GM21717 (cell line): ENCODE results near the gene MAPK8IP3.

Experiments used
- ATAC-seq: cut with Tn5 transposase; IDR thresholded peaks from one replicate; pipeline ENCODE4 v1.9.1; 2021; ENCODE audit warnings: mild to moderate bottlenecking, moderate library complexity; ENCODE audit not compliant: unreplicated experiment

MAPK8IP3 gene

DNA sequence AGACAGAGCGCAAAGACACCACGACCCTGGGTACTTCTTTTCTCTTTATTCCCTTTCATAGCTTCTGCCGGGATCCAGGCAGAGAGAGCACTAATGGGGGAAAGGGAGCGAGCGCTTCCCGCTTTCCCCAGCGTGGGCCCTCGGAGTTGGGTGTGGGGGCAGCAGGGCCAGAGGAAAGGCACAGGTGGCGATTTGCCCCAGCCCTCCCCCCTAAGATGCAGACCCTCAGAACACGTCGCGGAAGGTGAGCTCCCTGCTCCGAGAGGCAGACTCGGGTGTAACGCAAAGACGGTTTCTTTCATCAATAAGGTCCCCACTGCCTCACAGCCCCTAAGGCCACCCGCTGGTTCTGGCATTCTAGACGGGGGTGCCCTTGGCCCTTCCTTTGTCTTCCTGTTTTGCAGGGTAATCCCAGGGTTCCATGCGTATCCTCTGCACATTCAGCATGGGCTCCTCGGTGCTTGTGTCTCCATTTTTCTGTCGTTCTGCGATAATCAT is 65.9 kb downstream of the MAPK8IP3 start:
- no peak for ATAC-seq

DNA sequence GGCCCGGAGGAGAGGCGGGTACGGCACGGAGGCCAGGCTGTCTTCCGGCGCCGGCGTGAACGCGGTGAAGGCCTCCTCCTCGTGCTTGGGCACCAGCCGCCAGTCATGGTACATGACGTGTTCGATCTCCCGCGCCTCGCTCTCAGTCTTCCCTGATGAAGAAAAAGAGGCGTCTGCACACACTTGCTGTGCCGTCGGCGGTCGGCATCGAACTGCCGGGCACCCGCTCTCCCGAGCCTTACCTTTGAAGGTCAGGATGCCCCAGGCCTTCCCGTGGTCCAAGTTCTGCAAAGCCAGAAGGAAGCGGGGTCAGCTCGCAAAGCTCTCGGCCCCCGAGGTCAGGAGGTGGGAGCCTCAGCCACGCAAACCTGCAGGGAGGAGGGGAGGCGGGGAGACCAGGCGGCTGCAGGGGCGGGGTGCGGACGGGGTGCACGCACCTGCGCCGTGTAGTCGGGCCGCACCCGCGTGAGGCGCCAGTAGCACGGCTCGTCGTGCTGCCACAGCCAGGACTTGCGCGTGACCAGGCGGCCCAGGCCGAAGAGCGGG is 66.4 kb downstream of the MAPK8IP3 start, which contains the start of gene EME2:
Gene EME2 (plus strand): TSS at position 449 of the 546 bp plus-strand sequence. CDS start 418 bp downstream, outside the sequence.
- ATAC-seq, result peak; percentile 0

DNA sequence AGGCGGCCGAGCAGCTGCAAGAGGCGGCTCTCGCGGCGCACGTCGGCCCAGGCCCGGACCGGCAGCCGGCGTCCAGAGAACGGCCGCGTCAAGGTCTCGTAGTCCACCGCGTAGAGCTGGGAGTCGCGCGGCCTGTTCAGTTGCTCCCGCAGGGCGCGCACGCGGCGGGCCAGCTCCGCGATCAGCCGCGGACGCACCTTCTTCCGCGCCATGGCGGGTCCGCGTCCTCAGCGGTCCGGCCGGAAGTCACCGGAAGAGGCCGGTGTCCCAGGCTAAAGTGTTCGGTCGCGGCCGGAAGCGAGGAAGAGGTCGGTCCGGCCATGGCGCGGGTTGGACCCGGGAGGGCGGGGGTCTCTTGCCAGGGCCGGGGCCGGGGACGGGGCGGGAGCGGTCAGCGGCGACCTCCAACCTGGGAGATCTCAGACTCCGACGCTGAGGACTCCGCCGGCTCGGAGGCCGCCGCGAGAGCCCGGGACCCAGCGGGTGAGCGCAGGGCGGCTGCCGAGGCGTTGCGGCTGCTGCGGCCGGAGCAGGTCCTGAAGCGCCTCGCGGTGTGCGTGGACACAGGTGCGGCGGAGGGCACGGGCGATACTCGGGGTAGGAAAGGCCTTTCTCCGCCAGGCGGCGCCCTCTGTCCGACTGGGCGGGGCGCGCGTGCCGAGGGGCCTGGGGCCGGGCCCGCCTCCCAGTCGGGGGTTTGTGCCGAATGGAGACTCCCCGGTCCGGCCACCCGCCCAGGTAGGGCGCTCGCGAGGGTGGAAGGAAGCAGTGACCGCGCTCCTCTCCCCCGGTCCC is 67.1 kb downstream of the MAPK8IP3 start, which contains the start of gene MRPS34:
Gene MRPS34 (minus strand): TSS at position 227 of the 795 bp plus-strand sequence. CDS start 15 bp downstream, at position 212.
- peak; percentile 41 for ATAC-seq

DNA sequence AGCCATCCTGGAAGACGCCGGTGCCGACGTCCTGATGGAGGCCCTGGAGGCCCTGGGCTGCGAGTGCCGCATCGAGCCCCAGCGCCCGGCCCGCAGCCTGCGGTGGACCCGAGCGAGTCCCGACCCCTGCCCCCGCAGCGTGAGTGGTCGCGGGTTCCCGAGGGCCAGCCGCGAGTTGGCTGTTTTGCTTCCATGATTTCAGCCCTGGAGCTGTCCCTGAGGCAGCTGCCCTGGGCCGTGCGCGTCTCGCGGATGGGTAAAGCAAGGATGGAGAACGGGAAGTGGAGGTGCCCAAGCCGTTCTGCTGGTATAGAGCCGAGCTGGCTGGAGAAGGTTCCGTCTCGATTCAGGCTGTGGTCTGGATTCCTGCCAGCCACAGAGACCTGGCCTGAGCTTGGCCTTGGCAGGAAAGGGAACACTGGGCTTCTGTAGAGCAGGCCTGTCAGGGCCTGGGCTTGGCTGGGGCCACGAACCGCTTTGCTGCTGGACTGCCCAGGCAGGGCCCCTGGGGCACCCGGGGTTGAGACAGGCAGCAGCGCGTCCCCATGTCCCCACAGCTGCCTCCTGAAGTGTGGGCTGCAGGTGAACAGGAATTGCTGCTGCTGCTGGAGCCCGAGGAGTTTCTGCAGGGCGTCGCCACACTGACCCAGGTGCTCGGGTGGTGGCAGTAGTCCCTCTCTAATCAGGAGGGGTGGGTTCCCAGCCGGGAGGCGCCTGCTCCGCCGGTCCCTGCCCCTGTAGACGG is 67.9 kb downstream of the MAPK8IP3 start:
- no peak for ATAC-seq

DNA sequence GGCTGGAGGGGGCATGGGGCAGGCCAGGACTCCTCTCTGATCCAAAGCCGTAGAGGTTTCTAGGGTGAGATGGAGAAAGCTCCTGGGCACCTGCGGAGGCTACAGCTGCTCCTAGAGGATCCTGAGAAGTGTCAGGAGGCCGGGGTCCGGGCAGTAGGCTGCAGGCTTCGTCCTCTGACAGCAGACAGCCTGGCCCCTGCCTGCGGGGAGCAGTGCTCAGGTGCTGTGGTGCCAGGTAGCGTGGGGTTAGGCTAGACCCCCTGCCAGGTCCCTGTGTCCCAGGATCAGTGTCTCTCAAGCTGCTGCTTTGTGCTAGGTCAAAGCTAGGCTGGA is 68.4 kb downstream of the MAPK8IP3 start:
- ATAC-seq, result no peak

DNA sequence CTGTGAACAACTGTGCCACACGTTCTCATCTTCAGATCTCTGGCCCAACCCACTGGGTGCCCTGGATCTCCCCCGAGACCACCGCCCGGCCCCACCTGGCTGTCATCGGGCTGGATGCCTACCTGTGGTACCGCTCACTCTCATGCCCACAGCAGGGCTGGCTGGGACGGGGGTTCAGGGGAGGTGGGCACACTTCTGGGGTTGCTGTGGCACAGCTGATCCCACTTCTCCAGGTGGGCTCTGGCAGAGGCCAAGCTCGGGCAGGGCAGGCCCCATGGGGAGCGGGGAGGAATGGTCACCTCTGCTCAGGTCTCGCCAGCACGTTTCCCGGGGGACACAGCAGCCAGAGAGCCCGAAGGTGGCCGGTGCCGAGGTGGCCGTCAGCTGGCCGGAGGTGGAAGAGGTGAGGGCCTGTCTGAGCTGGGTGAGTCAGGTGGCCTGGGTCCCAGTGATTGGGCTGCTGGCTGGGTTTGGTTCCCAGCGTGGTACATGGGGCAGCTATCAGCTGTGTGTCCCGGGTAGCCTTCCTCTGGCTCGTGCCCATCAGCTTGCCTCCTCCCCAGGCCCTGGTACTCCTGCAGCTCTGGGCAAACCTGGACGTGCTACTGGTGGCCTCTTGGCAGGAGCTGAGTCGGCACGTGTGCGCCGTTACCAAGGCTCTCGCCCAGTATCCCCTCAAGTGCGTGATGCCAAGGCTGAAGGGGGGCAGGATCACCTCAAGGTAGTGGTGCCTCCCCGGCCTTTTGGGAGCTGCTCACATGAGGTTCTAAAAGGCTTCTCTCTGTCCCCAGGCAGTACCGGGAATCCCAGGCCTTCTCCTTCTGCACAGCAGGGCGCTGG is 69.2 kb downstream of the MAPK8IP3 start:
- ATAC-seq, result no peak

DNA sequence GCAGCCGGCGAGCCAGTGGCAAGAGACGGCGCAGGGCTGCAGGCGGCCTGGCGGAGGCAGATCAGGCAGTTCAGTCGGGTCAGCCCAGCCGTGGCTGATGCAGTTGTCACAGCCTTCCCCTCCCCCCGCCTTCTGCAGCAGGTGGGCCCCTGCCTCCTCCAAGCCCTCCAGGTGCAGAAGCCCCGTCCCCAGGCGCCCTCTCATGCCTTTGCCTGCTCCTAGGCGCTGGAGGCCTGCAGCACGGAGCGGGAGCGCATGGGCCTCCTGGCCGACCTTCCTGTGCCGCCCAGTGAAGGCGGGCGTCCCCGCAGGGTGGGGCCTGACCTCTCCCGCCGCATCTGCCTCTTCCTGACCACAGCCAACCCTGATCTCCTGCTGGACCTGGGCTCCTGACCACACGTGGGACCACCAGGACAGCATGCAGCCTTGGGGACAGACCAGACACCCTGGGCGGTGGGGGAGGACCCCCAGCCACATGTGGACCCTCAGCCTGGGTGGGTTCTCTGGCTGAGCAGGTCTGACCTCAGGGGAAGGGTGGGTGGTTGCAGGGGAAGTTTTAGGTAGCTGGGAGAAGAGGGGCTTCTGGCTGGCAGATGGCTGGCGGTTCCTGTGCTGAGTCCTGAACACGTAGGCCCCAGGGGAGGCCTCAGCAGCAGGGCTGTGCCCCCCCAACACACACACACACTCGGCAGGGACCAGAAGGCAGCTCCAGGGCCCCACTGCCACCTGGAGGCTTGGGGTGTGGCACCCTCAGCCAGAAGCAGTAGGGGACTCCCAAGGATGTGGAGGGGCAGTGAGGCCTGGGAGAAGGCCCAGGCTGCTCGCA is 70.1 kb downstream of the MAPK8IP3 start:
- no peak for ATAC-seq

DNA sequence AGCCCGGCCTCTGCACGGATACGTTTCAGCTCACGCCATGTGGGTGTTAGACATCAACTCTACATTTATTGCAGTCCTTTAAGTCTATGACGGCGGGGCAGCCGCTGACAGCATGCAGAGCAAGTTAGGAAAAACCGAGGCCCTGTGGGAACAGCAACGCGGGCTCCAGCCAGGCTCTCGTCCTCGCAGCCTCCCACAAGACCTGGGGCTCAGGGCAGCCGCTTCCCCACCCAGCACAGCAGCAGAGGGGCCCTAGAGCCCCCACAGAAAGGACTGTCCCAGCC is 70.6 kb downstream of the MAPK8IP3 start:
- no peak for ATAC-seq

DNA sequence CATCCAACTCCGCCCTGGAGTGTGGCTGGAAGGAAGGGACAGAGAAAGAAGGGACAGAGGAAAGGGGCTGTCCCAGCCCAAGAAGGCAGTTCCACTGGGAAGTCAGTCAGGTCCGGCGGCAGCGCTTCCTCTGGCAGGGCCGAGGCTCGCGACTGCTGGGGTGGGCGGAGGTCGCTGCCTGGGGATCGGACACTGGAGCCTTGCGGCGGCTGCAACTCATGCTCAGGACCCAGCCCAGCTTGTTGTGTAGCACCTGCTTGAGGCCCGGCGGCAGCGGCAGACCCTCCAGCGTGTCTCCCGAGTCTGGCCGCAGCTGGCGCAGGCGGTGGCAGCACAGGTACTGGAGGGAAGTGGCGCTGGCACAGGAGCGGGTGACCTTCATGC is 71.0 kb downstream of the MAPK8IP3 start:
- ATAC-seq, result no peak

DNA sequence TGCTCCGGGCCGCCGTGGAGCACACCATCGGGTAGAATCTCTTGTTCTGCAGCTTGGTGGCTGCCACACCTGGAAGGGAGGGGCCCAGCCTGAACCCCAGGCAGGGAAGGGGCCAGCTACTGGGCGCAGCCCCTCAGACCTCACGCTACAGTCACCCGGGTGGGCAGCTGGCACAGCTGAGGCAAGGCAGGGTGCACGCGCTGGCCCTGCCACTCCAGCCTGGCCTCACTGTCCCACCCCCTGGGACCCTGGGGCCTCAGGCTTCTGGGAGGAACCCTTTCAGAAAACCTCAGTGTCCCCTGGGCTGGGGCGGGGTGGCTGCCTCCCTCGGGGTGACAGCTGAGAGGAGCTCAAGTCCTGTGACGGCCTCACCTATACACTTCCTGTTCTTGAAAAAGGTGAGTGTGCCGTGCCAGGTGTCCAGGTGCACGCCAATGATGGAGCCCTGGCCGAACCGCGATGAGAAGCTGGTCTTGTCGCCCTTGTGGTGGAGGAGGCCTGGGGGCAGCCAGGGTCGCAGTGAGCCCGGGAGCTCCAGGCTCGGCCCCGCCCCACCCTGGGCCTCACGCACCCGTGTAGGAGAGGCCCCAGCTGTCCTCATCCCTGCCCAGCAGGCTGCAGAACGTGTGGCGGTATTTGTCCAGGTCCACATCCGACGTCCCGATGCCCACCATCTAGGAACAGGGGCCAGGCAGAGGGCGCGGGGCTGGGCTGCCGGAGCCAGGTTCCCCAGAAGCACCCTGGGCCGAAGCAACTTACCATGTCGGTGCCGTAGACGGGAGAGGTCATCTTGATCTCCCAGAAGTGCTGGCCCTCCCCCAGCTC is 71.6 kb downstream of the MAPK8IP3 start:
- no peak for ATAC-seq

DNA sequence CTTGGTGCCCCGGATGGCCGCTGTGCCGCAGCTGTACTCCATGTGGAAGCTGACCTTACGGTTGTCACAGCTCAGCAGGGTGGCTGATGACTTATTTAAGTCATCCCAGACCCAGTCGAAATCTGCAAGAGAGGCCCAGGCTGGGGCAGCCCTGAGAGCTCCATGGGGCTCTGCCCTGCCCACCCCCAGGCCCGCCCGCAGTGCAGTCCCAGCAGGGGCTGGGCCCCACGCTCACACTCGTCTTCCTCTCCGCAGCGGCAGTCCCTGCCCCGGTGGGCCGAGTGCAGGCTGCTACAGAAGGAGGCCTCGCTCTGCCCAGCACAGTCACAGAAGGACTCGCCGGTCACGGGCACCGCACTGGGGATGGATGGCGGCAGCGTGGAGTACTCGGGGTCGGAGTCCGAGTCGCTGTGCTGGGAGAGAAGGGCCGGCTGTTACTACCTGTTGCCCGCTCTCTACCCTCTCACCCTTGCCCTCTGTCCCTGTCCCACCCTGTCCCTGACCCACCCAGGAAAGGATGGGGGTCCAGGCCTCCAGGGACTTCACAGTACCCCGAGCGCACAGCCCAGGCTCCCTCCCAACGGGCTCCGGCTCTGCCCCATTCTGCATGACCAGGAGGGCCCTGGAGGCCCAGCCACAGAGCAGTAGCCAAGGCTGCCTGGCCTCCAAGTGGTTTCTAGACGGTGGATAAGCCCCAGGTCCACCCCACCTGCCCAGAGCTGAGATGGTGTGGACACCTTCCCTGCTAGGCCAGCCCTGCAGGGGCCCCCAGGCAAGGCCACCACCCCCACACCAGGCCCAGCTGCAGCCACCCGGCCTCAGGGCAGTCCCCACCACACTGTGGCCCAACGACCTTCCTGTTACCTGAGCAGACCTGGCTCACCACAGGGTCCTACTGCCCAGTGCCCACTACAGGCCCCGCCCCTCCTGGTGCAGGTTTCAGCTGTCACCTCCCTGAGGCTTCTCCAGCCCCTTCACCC is 72.5 kb downstream of the MAPK8IP3 start:
- no peak for ATAC-seq

DNA sequence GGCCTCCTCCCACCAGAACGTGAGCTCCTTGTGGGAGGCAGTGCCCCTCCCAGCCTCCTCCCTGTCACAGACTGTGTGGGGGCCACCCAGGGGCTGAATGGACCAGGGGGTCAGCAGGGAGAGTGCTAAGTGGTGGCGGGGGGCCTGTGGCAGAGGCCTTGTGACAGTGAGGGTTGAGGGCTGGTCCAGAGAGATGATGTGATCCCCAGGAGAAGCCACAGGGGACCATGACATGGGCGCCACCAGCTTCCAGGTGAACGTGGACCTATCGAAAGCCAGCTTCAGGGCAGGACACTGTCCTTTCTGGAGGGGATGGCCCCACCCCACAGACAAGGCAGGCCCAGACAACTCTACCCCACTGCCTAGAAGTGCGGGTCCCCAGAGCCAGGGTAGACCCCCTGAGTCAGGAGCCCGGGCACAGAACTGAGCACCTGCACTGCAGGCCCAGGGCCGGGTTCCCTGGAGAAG is 73.3 kb downstream of the MAPK8IP3 start:
- ATAC-seq, result no peak

DNA sequence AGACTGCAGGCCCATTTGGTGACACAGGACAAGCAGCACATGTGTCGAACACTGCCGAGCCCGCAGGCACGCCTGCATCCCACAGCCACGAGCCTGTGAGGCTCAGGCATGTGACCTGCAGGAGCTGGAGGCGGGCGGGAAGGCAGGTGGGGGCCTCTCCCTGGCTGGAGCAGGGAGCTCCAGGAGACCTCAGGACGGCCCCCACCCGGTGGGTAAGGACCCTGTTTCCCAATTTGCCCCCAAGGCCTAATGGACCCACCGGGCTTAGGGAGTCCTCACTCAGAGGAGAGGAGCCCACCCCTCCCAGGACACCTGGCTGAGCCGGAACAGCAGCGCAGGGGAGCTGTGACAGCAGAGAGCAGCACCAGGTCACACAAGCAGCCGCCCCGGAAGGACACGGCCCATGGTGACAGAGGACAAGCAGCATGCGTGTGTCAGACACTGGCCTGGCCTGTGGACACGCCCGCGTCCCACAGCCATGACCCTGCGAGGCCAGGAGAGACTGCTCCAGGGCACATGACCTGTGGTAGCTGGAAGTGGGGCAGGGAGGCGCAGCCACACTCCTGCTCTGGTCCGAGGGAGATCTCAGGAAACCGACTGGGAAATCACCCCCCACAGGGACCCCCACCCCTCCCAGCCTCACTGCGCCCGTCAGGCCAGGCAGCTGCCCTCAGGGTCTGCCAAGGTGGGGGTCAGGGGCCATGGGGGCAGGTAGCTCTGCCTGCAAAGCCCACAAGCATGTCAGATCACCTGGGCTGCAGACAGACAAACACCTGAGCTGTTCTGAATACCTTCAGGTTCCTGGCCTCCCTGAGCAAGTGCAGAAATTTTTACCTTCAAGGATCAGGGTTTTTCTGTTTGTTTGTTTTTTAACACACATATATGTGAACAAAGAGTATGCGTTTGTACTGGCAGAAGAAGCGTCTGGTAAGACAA is 74.0 kb downstream of the MAPK8IP3 start:
- no peak for ATAC-seq

DNA sequence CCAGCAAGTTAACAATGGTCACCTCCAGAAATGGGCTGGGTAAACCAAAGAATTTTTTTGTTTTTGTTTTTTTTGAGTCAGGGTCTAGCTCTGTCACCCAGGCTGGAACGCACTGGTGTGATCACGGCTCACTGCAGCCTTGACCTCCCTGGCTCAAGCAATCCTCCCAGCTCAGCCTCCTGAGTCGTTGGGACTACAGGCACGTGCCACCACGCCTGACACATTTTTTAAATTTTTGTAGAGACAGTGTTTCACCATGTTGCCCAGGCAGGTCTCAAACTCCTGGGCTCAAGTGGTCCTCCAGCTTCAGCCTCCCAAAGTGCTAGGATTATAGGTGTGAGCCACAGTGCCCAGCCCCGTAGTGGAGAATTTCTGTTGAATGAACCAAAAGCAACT is 74.7 kb downstream of the MAPK8IP3 start:
- ATAC-seq, result no peak

DNA sequence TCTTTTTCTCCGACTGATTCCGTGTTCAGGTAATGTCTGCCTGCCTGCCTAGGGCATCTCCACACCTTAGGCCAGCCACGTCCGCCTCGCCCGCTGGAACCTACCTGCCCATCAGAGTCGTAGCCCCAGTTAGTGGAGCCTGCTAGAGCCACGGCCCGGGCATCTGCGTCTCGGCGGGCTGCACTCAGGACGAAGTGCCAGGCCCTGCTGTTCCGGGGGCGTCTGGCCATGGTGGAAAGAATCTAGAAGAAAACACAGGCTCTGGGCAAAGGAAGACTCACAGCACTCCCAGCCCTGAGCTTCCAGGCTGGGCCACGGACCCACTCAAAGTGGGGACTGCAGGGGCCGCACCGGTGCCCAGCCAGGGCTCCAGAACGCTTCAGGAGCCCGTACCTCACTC is 75.3 kb downstream of the MAPK8IP3 start:
- no peak for ATAC-seq

DNA sequence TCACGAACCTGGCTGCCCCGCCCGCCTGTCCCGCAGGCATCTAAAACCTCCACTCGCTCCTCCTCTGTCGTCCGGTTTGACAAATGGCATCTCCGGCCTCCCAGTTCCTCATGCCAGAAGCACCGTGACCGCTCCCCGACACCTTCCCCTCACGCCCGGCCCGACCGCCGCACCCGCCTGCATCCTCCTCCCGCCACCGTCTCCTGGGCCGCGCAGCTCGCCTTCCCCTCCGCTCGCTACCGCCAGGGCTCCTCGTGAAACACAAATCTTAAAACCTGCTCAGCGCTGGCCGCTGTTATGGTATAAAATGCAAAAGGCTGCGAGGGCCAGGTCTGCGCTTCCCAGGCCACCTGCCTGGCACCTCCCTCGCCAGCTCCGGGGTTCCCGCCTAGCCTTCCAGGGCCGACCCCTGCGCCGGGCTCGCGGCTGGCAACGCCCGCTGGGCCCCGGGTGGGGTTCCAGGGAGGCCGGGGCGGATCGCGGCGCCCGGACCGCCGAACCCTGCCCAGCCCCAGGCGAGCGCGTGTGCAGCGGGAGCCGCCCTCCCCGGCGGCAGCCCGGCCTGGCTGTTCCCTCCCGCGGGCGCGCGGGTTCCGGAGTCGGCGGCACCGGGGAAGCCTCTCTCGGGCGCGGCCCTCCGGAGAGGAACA is 75.9 kb downstream of the MAPK8IP3 start:
- ATAC-seq, result no peak
